ENCODE measurements around the gene SLC35F3. TPM values are rescaled to one million over a fixed set of nuclear protein-coding genes. Genes with fewer than 3 reads are reported as not detected.
"Not testable (repeated sequence)": the region's sequence is repeated elsewhere in the genome, so short reads cannot be mapped to it uniquely, and the experiment has no call there.

The SLC35F3 gene
- total RNA-seq, 2 donors from 2014 or later = 0.24 to 2.4 TPM

- H3K4me3 Mint-ChIP-seq = no peak overlapping the region
- peaks cover 10% of the 10 kb centered on the region for H3K4me1 Mint-ChIP-seq (ENCODE audit: low read depth)
- ATAC-seq (replicated peaks in 1 of 2) (no peak), DNase-seq (no peak)
- no peak overlapping the region for H3K27ac Mint-ChIP-seq
- H3K27me3 Mint-ChIP-seq (ENCODE audit: low read depth) = peaks cover 18% of the 10 kb centered on the region
- H3K9me3 Mint-ChIP-seq = no peaks in the 10 kb centered on the region
- no peaks in the 10 kb centered on the region for H3K36me3 Mint-ChIP-seq (ENCODE audit: insufficient read depth in 2 of 2)
Observed at GRCh38 chr1:234111458-234112142, 207.1 kb downstream of the SLC35F3 start.

GRCh38 chr1:234114648-234115307, 210.3 kb downstream of the SLC35F3 start:
- DNase-seq = peak; percentile 9 to 32
- no peak overlapping the region for H3K27ac Mint-ChIP-seq
- H3K27me3 Mint-ChIP-seq (ENCODE audit: low read depth) = peaks cover 18% of the 10 kb centered on the region
- H3K36me3 Mint-ChIP-seq (ENCODE audit: insufficient read depth in 2 of 2) = no peaks in the 10 kb centered on the region
- peaks cover 10% of the 10 kb centered on the region for H3K4me1 Mint-ChIP-seq (ENCODE audit: low read depth)
- ATAC-seq (replicated peaks in 1 of 2) = no peak
- no peaks in the 10 kb centered on the region for H3K9me3 Mint-ChIP-seq
- H3K4me3 Mint-ChIP-seq = peak overlapping the region; percentile 51 to 80

GRCh38 chr1:234118911-234119310, 214.4 kb downstream of the SLC35F3 start:
- ATAC-seq (replicated peaks in 1 of 2) (no peak), DNase-seq (no peak)
- Mint-ChIP-seq H3K9me3 (peaks cover 0 to 2% of the 10 kb centered on the region in 2 donors), H3K27ac (no peak overlapping the region), H3K27me3 (ENCODE audit: low read depth) (peaks cover 6% of the 10 kb centered on the region), H3K4me3 (no peak overlapping the region), H3K4me1 (ENCODE audit: low read depth) (peaks cover 10% of the 10 kb centered on the region), H3K36me3 (ENCODE audit: insufficient read depth in 2 of 2) (no peaks in the 10 kb centered on the region)

- no peak for DNase-seq
- no peak for ATAC-seq (replicated peaks in 1 of 2)
- peaks cover 1% of the 10 kb centered on the region for H3K27me3 Mint-ChIP-seq (ENCODE audit: low read depth)
- H3K4me3 Mint-ChIP-seq = no peak overlapping the region
- H3K27ac Mint-ChIP-seq = no peak overlapping the region
- peaks cover 10% of the 10 kb centered on the region for H3K4me1 Mint-ChIP-seq (ENCODE audit: low read depth)
- peaks cover 0 to 2% of the 10 kb centered on the region in 2 donors for H3K9me3 Mint-ChIP-seq
- no peaks in the 10 kb centered on the region for H3K36me3 Mint-ChIP-seq (ENCODE audit: insufficient read depth in 2 of 2)
Observed at GRCh38 chr1:234119431-234119830, 215.0 kb downstream of the SLC35F3 start.

- ATAC-seq (replicated peaks in 1 of 2) = no peak
- no peaks in the 10 kb centered on the region for H3K27me3 Mint-ChIP-seq (ENCODE audit: low read depth)
- H3K27ac Mint-ChIP-seq = no peak overlapping the region
- no peaks in the 10 kb centered on the region for H3K4me1 Mint-ChIP-seq (ENCODE audit: low read depth)
- H3K36me3 Mint-ChIP-seq (ENCODE audit: insufficient read depth in 2 of 2) = no peaks in the 10 kb centered on the region
- no peak for DNase-seq
- peaks cover 0 to 2% of the 10 kb centered on the region in 2 donors for H3K9me3 Mint-ChIP-seq
- no peak overlapping the region for H3K4me3 Mint-ChIP-seq
Observed at GRCh38 chr1:234120327-234120944, 216.0 kb downstream of the SLC35F3 start.

GRCh38 chr1:234121659-234122058, 217.2 kb downstream of the SLC35F3 start:
- DNase-seq; H3K9me3 Mint-ChIP-seq; H3K27me3 Mint-ChIP-seq (ENCODE audit: low read depth); H3K4me3 Mint-ChIP-seq; H3K4me1 Mint-ChIP-seq (ENCODE audit: low read depth); ATAC-seq (replicated peaks in 1 of 2); H3K27ac Mint-ChIP-seq; H3K36me3 Mint-ChIP-seq (ENCODE audit: insufficient read depth in 2 of 2): not testable (repeated sequence)

GRCh38 chr1:234122571-234122970, 218.1 kb downstream of the SLC35F3 start:
- H3K4me3 Mint-ChIP-seq; H3K4me1 Mint-ChIP-seq (ENCODE audit: low read depth); ATAC-seq (replicated peaks in 1 of 2): not testable (repeated sequence)

GRCh38 chr1:234123867-234124266, 219.4 kb downstream of the SLC35F3 start:
- no peak overlapping the region for H3K27ac Mint-ChIP-seq

More at GRCh38 chr1:234122571-234122970, 218.1 kb downstream of the SLC35F3 start:
- not testable (repeated sequence) for H3K36me3 Mint-ChIP-seq (ENCODE audit: insufficient read depth in 2 of 2); DNase-seq; H3K9me3 Mint-ChIP-seq; H3K27ac Mint-ChIP-seq; H3K27me3 Mint-ChIP-seq (ENCODE audit: low read depth)

GRCh38 chr1:234125283-234125682, 220.8 kb downstream of the SLC35F3 start:
- Mint-ChIP-seq H3K4me3 (no peak overlapping the region), H3K27ac (no peak overlapping the region), H3K36me3 (ENCODE audit: insufficient read depth in 2 of 2) (no peaks in the 10 kb centered on the region), H3K4me1 (ENCODE audit: low read depth) (no peaks in the 10 kb centered on the region), H3K9me3 (peaks cover 0 to 2% of the 10 kb centered on the region in 2 donors), H3K27me3 (ENCODE audit: low read depth) (no peaks in the 10 kb centered on the region)
- ATAC-seq (replicated peaks in 1 of 2) (peak; percentile 62 to 66), DNase-seq (peak; percentile 58 to 61)

More at GRCh38 chr1:234123867-234124266, 219.4 kb downstream of the SLC35F3 start:
- Mint-ChIP-seq H3K4me1 (ENCODE audit: low read depth) (no peaks in the 10 kb centered on the region), H3K27me3 (ENCODE audit: low read depth) (no peaks in the 10 kb centered on the region), H3K9me3 (peaks cover 0 to 2% of the 10 kb centered on the region in 2 donors), H3K36me3 (ENCODE audit: insufficient read depth in 2 of 2) (no peaks in the 10 kb centered on the region), H3K4me3 (no peak overlapping the region)
- no peak for DNase-seq
- no peak for ATAC-seq (replicated peaks in 1 of 2)

- ATAC-seq (replicated peaks in 1 of 2) (no peak), DNase-seq (no peak)
- Mint-ChIP-seq H3K4me3 (no peak overlapping the region), H3K27ac (no peak overlapping the region), H3K27me3 (ENCODE audit: low read depth) (no peaks in the 10 kb centered on the region), H3K9me3 (peaks cover 0 to 2% of the 10 kb centered on the region in 2 donors), H3K4me1 (ENCODE audit: low read depth) (no peaks in the 10 kb centered on the region), H3K36me3 (ENCODE audit: insufficient read depth in 2 of 2) (no peaks in the 10 kb centered on the region)
Observed at GRCh38 chr1:234125714-234126113, 221.2 kb downstream of the SLC35F3 start.

- Mint-ChIP-seq H3K27ac (no peak overlapping the region), H3K4me3 (no peak overlapping the region), H3K4me1 (ENCODE audit: low read depth) (no peaks in the 10 kb centered on the region), H3K27me3 (ENCODE audit: low read depth) (no peaks in the 10 kb centered on the region), H3K36me3 (ENCODE audit: insufficient read depth in 2 of 2) (no peaks in the 10 kb centered on the region), H3K9me3 (peaks cover 0 to 2% of the 10 kb centered on the region in 2 donors)
- no peak for DNase-seq
- no peak for ATAC-seq (replicated peaks in 1 of 2)
Observed at GRCh38 chr1:234127026-234127671, 222.7 kb downstream of the SLC35F3 start.

GRCh38 chr1:234132795-234133194, 228.3 kb downstream of the SLC35F3 start:
- Mint-ChIP-seq H3K36me3 (ENCODE audit: insufficient read depth in 2 of 2) (no peaks in the 10 kb centered on the region), H3K27me3 (ENCODE audit: low read depth) (peaks cover 11% of the 10 kb centered on the region), H3K4me1 (ENCODE audit: low read depth) (no peaks in the 10 kb centered on the region), H3K9me3 (no peaks in the 10 kb centered on the region), H3K4me3 (no peak overlapping the region), H3K27ac (no peak overlapping the region)
- ATAC-seq (replicated peaks in 1 of 2) (no peak), DNase-seq (no peak)

- H3K36me3 Mint-ChIP-seq (ENCODE audit: insufficient read depth in 2 of 2) = no peaks in the 10 kb centered on the region
- H3K4me3 Mint-ChIP-seq = no peak overlapping the region
- peaks cover 13% of the 10 kb centered on the region for H3K27me3 Mint-ChIP-seq (ENCODE audit: low read depth)
- no peak overlapping the region for H3K27ac Mint-ChIP-seq
- ATAC-seq (replicated peaks in 1 of 2) (no peak), DNase-seq (no peak)
- no peaks in the 10 kb centered on the region for H3K4me1 Mint-ChIP-seq (ENCODE audit: low read depth)
- no peaks in the 10 kb centered on the region for H3K9me3 Mint-ChIP-seq
Observed at GRCh38 chr1:234134878-234135277, 230.4 kb downstream of the SLC35F3 start.
